ENCODE data around the gene CHN1.

Gene CHN1

GRCh38 chr2:174789001-174789400 lies 216.2 kb downstream of the CHN1 start:
- Mint-ChIP-seq H3K36me3 (no peaks in the 10 kb centered on the region), H3K9me3 (no peaks in the 10 kb centered on the region), H3K4me1 (peaks cover 12% of the 10 kb centered on the region), H3K4me3 (no peak overlapping the region), H3K27ac (no peak overlapping the region), H3K27me3 (peaks cover 19% of the 10 kb centered on the region)
- CTCF ChIA-PET = interaction anchor here (1.1 kb wide), 1 partner anchor 13 kb away, joined by 5 read pairs; no protein-coding TSS in a partner anchor
- DNase-seq = no peak

- no peaks in the 10 kb centered on the region for H3K36me3 Mint-ChIP-seq
- H3K27ac Mint-ChIP-seq = no peak overlapping the region
- no peak overlapping the region for H3K4me3 Mint-ChIP-seq
- no peak for DNase-seq
- peaks cover 12% of the 10 kb centered on the region for H3K4me1 Mint-ChIP-seq
- H3K9me3 Mint-ChIP-seq = no peaks in the 10 kb centered on the region
- CTCF ChIA-PET = interaction anchor here (1.1 kb wide), 1 partner anchor 12 kb away, joined by 5 read pairs; no protein-coding TSS in a partner anchor
- peaks cover 19% of the 10 kb centered on the region for H3K27me3 Mint-ChIP-seq
These were observed 216.8 kb downstream of the CHN1 start for GRCh38 chr2:174788291-174788929.

- H3K4me3 Mint-ChIP-seq = no peak overlapping the region
- H3K4me1 Mint-ChIP-seq = peaks cover 12% of the 10 kb centered on the region
- no peaks in the 10 kb centered on the region for H3K36me3 Mint-ChIP-seq
- CTCF ChIA-PET = interaction anchor here (0.9 to 1.2 kb wide), 2 partner anchors 12 to 16 kb away, joined by 3 read pairs; no protein-coding TSS in a partner anchor
- DNase-seq = no peak
- H3K27ac Mint-ChIP-seq = no peak overlapping the region
- no peaks in the 10 kb centered on the region for H3K9me3 Mint-ChIP-seq
- peaks cover 19% of the 10 kb centered on the region for H3K27me3 Mint-ChIP-seq
These were observed 217.5 kb downstream of the CHN1 start for GRCh38 chr2:174787487-174788205.

- no peaks in the 10 kb centered on the region for H3K9me3 Mint-ChIP-seq
- no peaks in the 10 kb centered on the region for H3K36me3 Mint-ChIP-seq
- peaks cover 12% of the 10 kb centered on the region for H3K4me1 Mint-ChIP-seq
- CTCF ChIA-PET = interaction anchor here (0.9 kb wide), 1 partner anchor 15 kb away, joined by 3 read pairs; no protein-coding TSS in a partner anchor
- peaks cover 22% of the 10 kb centered on the region for H3K27me3 Mint-ChIP-seq
- no peak overlapping the region for H3K27ac Mint-ChIP-seq
- DNase-seq = no peak
- no peak overlapping the region for H3K4me3 Mint-ChIP-seq
These were observed 219.0 kb downstream of the CHN1 start for GRCh38 chr2:174786066-174786725.

- Mint-ChIP-seq H3K27me3 (peaks cover 16% of the 10 kb centered on the region), H3K4me1 (peaks cover 12% of the 10 kb centered on the region), H3K27ac (no peak overlapping the region), H3K36me3 (no peaks in the 10 kb centered on the region), H3K4me3 (no peak overlapping the region), H3K9me3 (no peaks in the 10 kb centered on the region)
- CTCF ChIA-PET = no interaction called here
- no peak for DNase-seq
These were observed 219.7 kb downstream of the CHN1 start for GRCh38 chr2:174785481-174785880.

- H3K9me3 Mint-ChIP-seq = no peaks in the 10 kb centered on the region
- H3K36me3 Mint-ChIP-seq = no peaks in the 10 kb centered on the region
- H3K4me3 Mint-ChIP-seq = no peak overlapping the region
- no peak for DNase-seq
- peaks cover 15% of the 10 kb centered on the region for H3K4me1 Mint-ChIP-seq
- no peak overlapping the region for H3K27ac Mint-ChIP-seq
- peaks cover 16% of the 10 kb centered on the region for H3K27me3 Mint-ChIP-seq
- CTCF ChIA-PET = no interaction called here
These were observed 220.3 kb downstream of the CHN1 start for GRCh38 chr2:174784909-174785308.

- Mint-ChIP-seq H3K36me3 (no peaks in the 10 kb centered on the region), H3K27me3 (peaks cover 16% of the 10 kb centered on the region)
- CTCF ChIA-PET = no interaction called here
These were observed 220.9 kb downstream of the CHN1 start for GRCh38 chr2:174784316-174784715.

GRCh38 chr2:174781996-174782395 lies 223.2 kb downstream of the CHN1 start:
- no peak overlapping the region for H3K27ac Mint-ChIP-seq
- peaks cover 29% of the 10 kb centered on the region for H3K4me1 Mint-ChIP-seq
- DNase-seq = no peak
- peaks cover 16% of the 10 kb centered on the region for H3K27me3 Mint-ChIP-seq
- no peak overlapping the region for H3K4me3 Mint-ChIP-seq
- CTCF ChIA-PET = interaction anchor here (0.7 to 1.1 kb wide), 3 partner anchors 14 to 79 kb away, joined by 3 to 5 read pairs (median 3); no protein-coding TSS in a partner anchor
- no peaks in the 10 kb centered on the region for H3K36me3 Mint-ChIP-seq
- H3K9me3 Mint-ChIP-seq = no peaks in the 10 kb centered on the region

More at GRCh38 chr2:174784316-174784715, 220.9 kb downstream of the CHN1 start:
- Mint-ChIP-seq H3K9me3 (no peaks in the 10 kb centered on the region), H3K4me3 (no peak overlapping the region), H3K4me1 (peaks cover 17% of the 10 kb centered on the region), H3K27ac (no peak overlapping the region)
- DNase-seq = no peak

GRCh38 chr2:174781298-174781697 lies 223.9 kb downstream of the CHN1 start:
- Mint-ChIP-seq H3K27ac (no peak overlapping the region), H3K27me3 (peaks cover 20% of the 10 kb centered on the region), H3K4me3 (no peak overlapping the region), H3K4me1 (peaks cover 36% of the 10 kb centered on the region), H3K36me3 (no peaks in the 10 kb centered on the region), H3K9me3 (no peaks in the 10 kb centered on the region)
- CTCF ChIA-PET = interaction anchor here (0.7 to 1.1 kb wide), 2 partner anchors 32 to 79 kb away, joined by 3 to 5 read pairs; no protein-coding TSS in a partner anchor
- DNase-seq = no peak

- Mint-ChIP-seq H3K27me3 (peaks cover 22% of the 10 kb centered on the region), H3K9me3 (no peaks in the 10 kb centered on the region), H3K4me3 (no peak overlapping the region), H3K4me1 (peaks cover 40% of the 10 kb centered on the region), H3K27ac (no peak overlapping the region), H3K36me3 (no peaks in the 10 kb centered on the region)
- no peak for DNase-seq
- CTCF ChIA-PET = no interaction called here
These were observed 224.3 kb downstream of the CHN1 start for GRCh38 chr2:174780856-174781255.

- H3K27me3 Mint-ChIP-seq = peaks cover 25% of the 10 kb centered on the region
- H3K36me3 Mint-ChIP-seq = no peaks in the 10 kb centered on the region
- no peak overlapping the region for H3K4me3 Mint-ChIP-seq
- no peak for DNase-seq
- CTCF ChIA-PET = no interaction called here
- peaks cover 46% of the 10 kb centered on the region for H3K4me1 Mint-ChIP-seq
- H3K9me3 Mint-ChIP-seq = no peaks in the 10 kb centered on the region
- no peak overlapping the region for H3K27ac Mint-ChIP-seq
These were observed 224.9 kb downstream of the CHN1 start for GRCh38 chr2:174780191-174780840.

GRCh38 chr2:174779361-174779928 lies 225.7 kb downstream of the CHN1 start:
- H3K4me1 Mint-ChIP-seq = peaks cover 48% of the 10 kb centered on the region
- H3K4me3 Mint-ChIP-seq = no peak overlapping the region
- DNase-seq = no peak
- CTCF ChIA-PET = interaction anchor here (0.6 kb wide), 1 partner anchor 96 kb away, joined by 3 read pairs; no protein-coding TSS in a partner anchor
- H3K36me3 Mint-ChIP-seq = no peaks in the 10 kb centered on the region
- peak overlapping the region; percentile 86 for H3K27ac Mint-ChIP-seq
- no peaks in the 10 kb centered on the region for H3K9me3 Mint-ChIP-seq
- peaks cover 22% of the 10 kb centered on the region for H3K27me3 Mint-ChIP-seq

GRCh38 chr2:174778085-174778981 lies 226.8 kb downstream of the CHN1 start:
- peaks cover 18% of the 10 kb centered on the region for H3K27me3 Mint-ChIP-seq
- H3K27ac Mint-ChIP-seq = peak overlapping the region; percentile 86
- H3K4me1 Mint-ChIP-seq = peaks cover 52% of the 10 kb centered on the region
- peak overlapping the region; percentile 38 for H3K4me3 Mint-ChIP-seq
- DNase-seq = peak; percentile 91
- H3K36me3 Mint-ChIP-seq = no peaks in the 10 kb centered on the region
- no peaks in the 10 kb centered on the region for H3K9me3 Mint-ChIP-seq
- CTCF ChIA-PET = interaction anchor here (1.0 to 5.5 kb wide), 5 partner anchors 15 to 384 kb away, joined by 3 to 38 read pairs (median 5); no protein-coding TSS in a partner anchor

Data from activated naive CD4-positive, alpha-beta T cell treated with anti-CD3 and anti-CD28 coated beads, Interleukin-2, amount 10 ng/mL, durations not matched to agents 7 days and 5 days (primary cell).